Esophagus muscularis mucosa (tissue), 4 donors: Measurements from ENCODE around the gene KIRREL3. TPM values are rescaled to one million over a fixed set of nuclear protein-coding genes. Genes with fewer than 3 reads are reported as not detected.

Experiments
- DNase-seq: peaks from one replicate; pipeline ENCODE4 v3.0.0-alpha.2; 2017; ENCODE audit errors: extremely low spot score
- H3K27ac ChIP-seq, 4 donors: fragments of 200-600 bp; sonication (generic); replicated peaks in 1 of 4; 1 replicate in 3 of 4; 2 replicates in 1 of 4; pipeline ENCODE4 v1.5.1; 2016 to 2019; ENCODE audit warnings: mild to moderate bottlenecking in 1 of 4
- H3K27me3 ChIP-seq, 4 donors: fragments of 200-600 bp; sonication (generic); one replicate each; pipeline versions ENCODE4 v1.5.1 to v1.6.0; 2016 to 2019
- H3K36me3 ChIP-seq, 4 donors: fragments of 200-600 bp; sonication (generic); one replicate each; pipeline ENCODE4 v1.5.1; 2016 to 2019
- H3K4me1 ChIP-seq, 4 donors: fragments of 200-600 bp; sonication (generic); one replicate each; pipeline ENCODE4 v1.5.1; 2016 to 2019
- H3K4me3 ChIP-seq, 4 donors: fragments of 200-600 bp; sonication (generic); 1 replicate in 2 of 4; 2 replicates in 2 of 4; pipeline ENCODE4 v1.5.1; 2016 to 2019; ENCODE audit warnings: mild to moderate bottlenecking in 4 of 4, moderate library complexity in 1 of 4
- H3K9me3 ChIP-seq, 4 donors: fragments of 200-600 bp; sonication (generic); 1 replicate in 3 of 4; 2 replicates in 1 of 4; pipeline ENCODE4 v1.5.1; 2016 to 2019
- CTCF ChIP-seq, 3 experiments: fragments of 200-600 bp in 2 of 3; fragments of 450-650 bp in 1 of 3; sonication (generic) in 2 of 3; IDR thresholded peaks; one replicate each; pipeline ENCODE4 v1.5.1; 2017 to 2019; ENCODE audit warnings: antibody characterized with exemption in 3 of 3, mild to moderate bottlenecking in 2 of 3, moderate library complexity in 1 of 3
- EP300 ChIP-seq: sonication (generic); formaldehyde crosslinking; IDR thresholded peaks from one replicate; pipeline ENCODE4 v1.6.1; 2017; ENCODE audit warnings: antibody characterized with exemption
- POLR2A ChIP-seq: fragments of 450-650 bp; IDR thresholded peaks from one replicate; pipeline ENCODE4 v1.6.1; 2017; ENCODE audit warnings: antibody characterized with exemption, moderate library complexity, mild to moderate bottlenecking, low read depth
- POLR2AphosphoS5 ChIP-seq, 2 donors: sonication (generic); formaldehyde crosslinking; IDR thresholded peaks; one replicate each; pipeline ENCODE4 v1.6.1; 2017; ENCODE audit warnings: antibody characterized with exemption in 2 of 2
- WGBS: methylation state at CpG from one replicate; pipeline ENCODE4 v1.1.5; 2018; 5-methylcytosine and 5-hydroxymethylcytosine counted together
- intact Hi-C: fragments of 100-400 bp; cut with DNase I; formaldehyde crosslinking; loops from one replicate; pipeline ENCODE4 v1.15.1; 2023
- total RNA-seq, 4 donors: library from RNA; depleted of rRNA; stranded (reverse); fragments of >200 nt; gene quantifications; one replicate each; pipeline versions ENCODE4 v1.1.0 to v1.2.1, GENCODE V29; 2016

The KIRREL3 gene
- total RNA-seq, 4 donors from 2014 or later, result 1.7 to 6.5 (median 3.1) TPM

GRCh38 chr11:126971305-126971704 is 29.3 kb downstream of the KIRREL3 start:
- H3K4me3 ChIP-seq, result no peak overlapping the region
- no peak overlapping the region for H3K27ac ChIP-seq
- H3K4me1 ChIP-seq, result no peaks in the 10 kb centered on the region
- intact Hi-C loops, result no loop called here
- 86% methylated on average over 5 of the region's 5 CpGs for WGBS
- no peaks in the 10 kb centered on the region for H3K36me3 ChIP-seq
- H3K27me3 ChIP-seq, result peaks cover 0 to 32% (median 0%) of the 10 kb centered on the region in 4 donors
- peaks cover 0 to 6% (median 1%) of the 10 kb centered on the region in 4 donors for H3K9me3 ChIP-seq
- no peak for DNase-seq
- no peak for TF ChIP-seq POLR2AphosphoS5 (IDR thresholded peaks at IDR 0.05)
- no peak for TF ChIP-seq POLR2A
- TF ChIP-seq EP300, result no peak
- no peak for TF ChIP-seq CTCF (IDR thresholded peaks at IDR 0.05)

- DNase-seq, result no peak
- no peak for TF ChIP-seq POLR2A
- TF ChIP-seq POLR2AphosphoS5 (IDR thresholded peaks at IDR 0.05), result no peak
- peak in 1 of 3 experiments; percentile 38 for TF ChIP-seq CTCF (IDR thresholded peaks at IDR 0.05)
- TF ChIP-seq EP300, result no peak
- Histone ChIP-seq H3K4me1 (no peaks in the 10 kb centered on the region), H3K27ac (no peak overlapping the region), H3K9me3 (peaks cover 0 to 6% (median 1%) of the 10 kb centered on the region in 4 donors), H3K4me3 (no peak overlapping the region), H3K27me3 (peaks cover 0 to 34% (median 0%) of the 10 kb centered on the region in 4 donors), H3K36me3 (no peaks in the 10 kb centered on the region)
- intact Hi-C loops, result no loop called here
- 44% methylated on average over 6 of the region's 6 CpGs for WGBS
Measured at GRCh38 chr11:126969865-126970479, 30.6 kb downstream of the KIRREL3 start.

GRCh38 chr11:126968915-126969314 is 31.7 kb downstream of the KIRREL3 start:
- DNase-seq, result no peak
- intact Hi-C loops, result no loop called here

GRCh38 chr11:126965331-126965730 is 35.2 kb downstream of the KIRREL3 start:
- H3K27ac ChIP-seq, result no peak overlapping the region
- TF ChIP-seq CTCF (IDR thresholded peaks at IDR 0.05) (no peak), POLR2A (no peak), POLR2AphosphoS5 (IDR thresholded peaks at IDR 0.05) (no peak), EP300 (no peak)
- H3K9me3 ChIP-seq, result no peaks in the 10 kb centered on the region
- H3K4me1 ChIP-seq, result no peaks in the 10 kb centered on the region
- no peak overlapping the region for H3K4me3 ChIP-seq
- DNase-seq, result no peak
- intact Hi-C loops, result no loop called here
- WGBS, result 74% methylated on average over 6 of the region's 6 CpGs
- no peaks in the 10 kb centered on the region for H3K36me3 ChIP-seq
- peaks cover 0 to 34% (median 0%) of the 10 kb centered on the region in 4 donors for H3K27me3 ChIP-seq

More at GRCh38 chr11:126968915-126969314, 31.7 kb downstream of the KIRREL3 start:
- Histone ChIP-seq H3K36me3 (no peaks in the 10 kb centered on the region), H3K27me3 (peaks cover 0 to 34% (median 0%) of the 10 kb centered on the region in 4 donors), H3K4me1 (no peaks in the 10 kb centered on the region), H3K4me3 (no peak overlapping the region), H3K9me3 (peaks cover 0 to 6% (median 1%) of the 10 kb centered on the region in 4 donors), H3K27ac (no peak overlapping the region)
- TF ChIP-seq CTCF (IDR thresholded peaks at IDR 0.05) (no peak), POLR2A (no peak), EP300 (no peak), POLR2AphosphoS5 (IDR thresholded peaks at IDR 0.05) (no peak)
- 42% methylated on average over 14 of the region's 14 CpGs for WGBS
